Stimulated activated CD8-positive, alpha-beta memory T cell treated with anti-CD3 and anti-CD28 coated beads, Interleukin-12 subunit alpha, Interleukin-12 subunit beta, amount 100 ng/mL, for 24 hours (primary cell): ENCODE data around the gene FXYD6.

ENCODE experiments used
- DNase-seq: peaks from one replicate; pipeline ENCODE4 v3.0.0-alpha.2; 2020; ENCODE audit errors: extremely low read depth

Gene FXYD6

DNA sequence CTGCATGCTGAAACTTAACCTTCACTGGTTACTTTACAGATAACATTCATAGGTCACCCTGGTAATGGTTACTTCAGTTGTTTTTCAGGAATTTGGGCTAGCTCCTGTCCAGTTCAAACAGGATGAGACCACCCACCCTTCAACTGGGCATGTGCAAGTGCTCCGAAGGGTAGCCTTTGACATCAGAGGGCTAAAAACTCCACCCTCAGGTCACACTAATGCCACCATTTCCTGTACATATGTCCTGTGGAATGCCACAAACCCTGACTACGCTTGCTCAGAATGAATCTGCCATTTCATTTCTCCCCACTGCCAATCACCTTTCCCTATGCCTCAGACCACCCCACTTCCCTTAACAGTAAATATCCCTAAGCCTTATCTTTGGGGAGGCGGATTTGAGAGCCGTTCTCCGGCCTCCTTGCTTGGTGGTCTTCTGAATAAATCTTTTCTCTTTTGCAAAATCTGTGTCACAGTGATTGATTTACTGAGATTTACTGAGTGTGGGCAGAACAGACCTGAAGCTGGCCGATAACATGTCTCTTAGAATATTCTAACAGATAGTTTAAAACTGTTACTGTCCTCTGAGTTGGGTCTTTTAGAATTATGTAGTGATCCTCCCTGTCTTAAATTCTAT lies 26.6 kb downstream of the FXYD6 start:
- no peak for DNase-seq

DNA sequence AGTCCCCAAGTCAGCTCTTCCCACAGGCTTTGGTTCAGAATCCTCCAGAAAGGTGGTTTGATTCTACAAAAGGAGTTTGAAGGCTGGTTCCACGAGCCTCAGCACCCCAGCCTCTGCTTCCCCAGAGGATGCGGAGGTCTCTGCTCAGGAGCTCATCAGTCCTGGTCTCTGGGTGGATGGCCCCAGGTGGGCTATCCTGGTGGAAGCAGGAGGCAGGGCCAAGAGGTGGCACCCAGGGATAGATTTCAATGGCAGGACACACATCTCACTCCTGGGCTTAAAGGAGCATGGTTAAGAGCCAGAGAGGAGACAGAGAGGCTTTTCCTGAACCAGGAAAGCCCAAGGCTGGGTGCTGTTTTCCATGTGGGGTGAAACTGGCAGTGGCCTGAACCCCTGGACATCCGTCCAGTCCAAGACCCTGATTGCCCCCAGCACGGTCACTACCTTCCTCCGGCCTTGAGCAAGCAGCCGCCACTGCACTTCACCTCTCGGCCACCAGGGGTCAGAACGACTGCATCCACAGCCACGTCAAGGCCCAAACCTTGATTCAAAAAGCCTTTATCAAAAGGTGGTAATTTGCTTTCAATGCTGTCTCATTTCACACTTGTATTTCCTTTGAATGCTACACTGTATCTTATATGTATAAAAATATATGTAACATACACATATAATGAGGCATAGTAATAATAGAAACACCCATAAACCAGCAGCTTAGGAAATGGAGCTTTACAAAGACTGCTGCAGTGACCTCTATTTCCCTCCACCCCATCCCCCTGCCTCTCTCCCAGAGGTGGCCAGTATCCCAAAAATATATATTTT lies 32.6 kb downstream of the FXYD6 start:
- peak; percentile 47 for DNase-seq

DNA sequence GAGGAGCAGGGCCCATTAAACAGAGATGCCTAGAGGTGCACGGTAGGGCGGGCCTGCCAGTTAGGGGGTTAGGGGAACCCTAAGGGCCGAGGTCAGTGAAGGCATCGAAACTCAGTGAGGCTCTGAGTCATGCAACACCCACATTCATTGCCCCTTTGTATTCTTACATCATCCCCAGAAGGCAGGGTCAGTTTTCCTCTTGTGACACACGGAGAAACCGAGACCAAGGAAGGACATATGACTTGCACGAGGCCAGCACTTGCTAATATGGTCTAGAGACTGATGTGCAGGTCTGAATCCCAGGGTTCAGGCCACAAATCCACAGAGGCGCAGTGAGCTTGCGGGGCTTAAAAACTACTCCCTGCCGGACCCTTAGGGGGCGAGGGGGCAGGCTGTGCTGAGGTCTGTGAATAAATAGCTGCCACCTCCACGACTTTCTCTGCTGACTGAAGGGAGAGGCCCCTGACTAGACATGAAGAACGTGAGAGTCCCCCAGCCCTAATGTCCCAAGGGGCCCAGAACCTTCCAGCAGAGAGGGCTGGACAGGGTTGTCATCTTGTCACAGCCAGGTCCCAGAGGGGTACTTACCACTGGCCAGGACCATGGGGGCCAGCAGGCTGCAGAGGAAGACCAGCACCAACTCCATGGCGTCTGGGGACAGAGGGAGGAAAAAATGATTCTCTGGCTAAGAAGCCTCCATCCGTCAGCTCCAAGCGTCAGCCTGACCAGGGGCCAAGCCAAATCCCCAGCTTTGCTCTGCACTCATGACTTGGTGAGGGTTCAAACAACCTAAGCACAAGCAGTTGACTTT lies 34.1 kb downstream of the FXYD6 start:
- DNase-seq, result no peak

DNA sequence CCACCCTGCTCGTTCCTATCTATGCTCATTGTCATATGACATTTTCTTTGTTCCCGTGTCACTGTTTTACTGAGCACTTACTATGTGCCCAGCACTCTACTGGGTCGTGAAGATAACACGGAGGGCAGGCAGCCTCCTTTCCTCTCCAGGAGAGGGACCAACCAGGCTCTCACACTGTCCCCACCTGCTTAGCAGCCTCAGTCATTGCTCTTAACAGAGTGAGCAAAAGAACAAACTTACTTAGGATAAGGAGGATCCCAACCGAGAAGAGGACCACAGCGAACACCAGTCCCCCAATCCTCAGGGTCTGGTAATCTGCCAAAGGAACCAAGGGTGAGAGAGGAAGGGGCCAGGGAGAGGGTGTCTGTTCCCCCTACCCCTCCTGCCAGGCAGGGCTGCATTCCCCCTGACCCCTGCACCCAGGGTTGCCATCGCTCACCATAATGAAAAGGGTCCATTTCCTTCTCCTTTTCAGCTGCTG lies 34.9 kb downstream of the FXYD6 start:
- no peak for DNase-seq

DNA sequence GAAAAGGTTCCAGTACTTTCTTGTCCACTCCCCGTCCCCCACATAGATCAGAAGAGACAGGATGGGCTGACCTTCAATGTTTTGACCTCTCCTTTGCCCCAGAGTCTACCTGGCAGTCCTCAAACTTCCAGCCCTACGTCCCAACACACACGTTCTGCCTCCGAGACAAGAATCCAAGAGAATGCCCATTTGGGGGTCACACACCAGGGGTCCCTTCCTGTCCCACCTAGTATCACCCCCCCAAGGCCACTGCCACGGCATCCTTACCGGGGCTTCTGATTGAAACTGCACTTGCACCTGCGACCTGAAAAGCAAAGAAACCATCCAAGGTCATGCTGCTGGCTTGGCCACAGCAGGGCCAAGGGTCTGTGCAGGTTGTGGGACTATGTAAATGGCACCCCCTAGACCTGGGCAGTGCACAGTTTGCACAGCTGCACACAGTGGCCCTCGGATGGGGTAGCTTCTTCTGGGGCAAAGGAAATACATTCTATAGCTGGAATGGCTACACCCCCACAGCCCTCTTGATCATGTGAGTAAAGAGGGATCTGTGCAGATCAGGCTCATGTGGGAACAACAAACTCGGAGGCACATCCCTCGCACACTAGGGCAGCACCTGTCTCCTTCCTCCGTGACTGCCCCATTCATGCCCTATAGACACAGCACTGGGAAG lies 35.4 kb downstream of the FXYD6 start:
- no peak for DNase-seq

DNA sequence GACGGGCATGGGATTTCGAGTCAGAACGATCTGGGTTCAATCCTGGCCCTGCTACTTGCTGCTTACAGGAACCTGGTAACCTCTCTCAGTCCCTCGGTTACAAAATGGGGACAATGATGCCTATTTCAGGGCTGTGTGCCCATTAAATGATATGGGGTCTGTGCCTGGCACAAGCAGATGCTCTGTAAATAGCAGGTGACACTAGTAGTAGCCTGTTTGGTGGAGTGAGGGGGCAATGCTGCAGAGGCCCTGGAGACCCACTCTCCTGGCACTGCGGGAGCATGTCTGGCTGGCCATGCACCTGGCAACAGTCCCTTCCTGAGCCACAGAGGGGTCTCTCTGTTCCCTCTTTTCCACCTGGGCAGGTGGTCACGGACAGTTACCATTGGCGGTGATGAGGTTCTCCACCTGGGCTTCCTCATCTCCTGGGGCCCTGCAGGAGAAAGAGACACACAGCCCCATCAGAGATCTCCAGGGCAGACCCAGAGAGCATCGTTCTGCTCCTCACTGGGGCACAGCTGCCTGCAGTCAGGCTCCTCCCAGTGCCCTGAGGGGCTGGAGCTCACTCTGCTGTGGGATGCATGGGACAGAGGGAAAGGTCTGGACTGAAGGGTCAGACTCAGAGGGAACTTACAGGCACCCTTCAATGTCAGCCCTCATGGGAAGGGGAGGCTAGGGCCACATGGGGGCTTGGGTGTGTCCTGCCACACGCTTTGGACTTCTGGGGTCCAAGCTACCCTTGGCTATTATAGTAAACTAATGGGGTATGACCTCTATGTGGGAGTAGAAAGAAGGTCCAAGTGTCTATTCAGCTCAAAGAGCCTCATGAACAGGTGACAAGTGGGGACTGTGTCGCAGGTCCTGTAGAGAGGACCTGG lies 36.3 kb downstream of the FXYD6 start:
- no peak for DNase-seq

DNA sequence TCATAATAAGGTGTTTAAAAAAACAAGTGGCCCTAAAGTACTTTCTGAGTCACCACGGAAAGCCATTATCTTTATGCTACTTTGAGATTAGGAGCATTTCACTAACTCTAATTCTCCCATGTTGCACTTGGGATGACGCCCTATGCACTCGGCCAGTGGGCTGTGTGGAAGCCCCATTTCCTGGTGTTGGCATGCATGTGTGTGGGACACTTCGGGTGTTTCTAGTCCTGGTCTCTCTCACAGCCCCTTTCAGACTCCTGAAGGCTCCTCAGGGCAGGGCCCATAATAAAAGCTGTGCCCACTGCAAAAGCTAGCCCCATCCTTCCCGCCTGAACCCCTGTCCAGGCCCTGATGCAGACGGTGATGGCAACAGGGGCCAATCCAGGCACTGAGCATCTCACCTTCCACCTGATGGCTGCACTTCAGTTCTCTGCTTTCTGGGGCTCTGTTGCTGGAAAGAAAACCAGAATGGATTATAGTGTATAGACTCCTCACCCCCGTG lies 37.0 kb downstream of the FXYD6 start:
- no peak for DNase-seq

DNA sequence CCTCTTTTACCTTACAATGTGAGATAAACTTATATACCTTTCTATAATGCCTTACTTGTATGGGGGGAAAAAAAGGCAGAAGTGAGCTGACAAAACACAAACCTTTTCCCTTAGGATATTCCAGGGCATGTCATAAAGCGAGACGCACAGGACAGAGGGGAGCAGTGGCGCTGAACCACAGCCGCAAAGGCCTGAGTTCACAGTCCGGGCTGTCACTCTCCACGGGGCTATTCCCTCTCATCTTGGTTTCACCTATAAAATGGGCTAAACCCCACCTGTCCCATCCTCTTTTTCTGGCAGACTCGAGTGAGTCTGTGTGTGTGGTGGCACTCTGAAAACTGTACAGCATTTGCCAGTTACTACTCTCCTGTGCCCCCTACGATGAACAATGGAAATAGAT lies 37.6 kb downstream of the FXYD6 start:
- DNase-seq, result no peak

DNA sequence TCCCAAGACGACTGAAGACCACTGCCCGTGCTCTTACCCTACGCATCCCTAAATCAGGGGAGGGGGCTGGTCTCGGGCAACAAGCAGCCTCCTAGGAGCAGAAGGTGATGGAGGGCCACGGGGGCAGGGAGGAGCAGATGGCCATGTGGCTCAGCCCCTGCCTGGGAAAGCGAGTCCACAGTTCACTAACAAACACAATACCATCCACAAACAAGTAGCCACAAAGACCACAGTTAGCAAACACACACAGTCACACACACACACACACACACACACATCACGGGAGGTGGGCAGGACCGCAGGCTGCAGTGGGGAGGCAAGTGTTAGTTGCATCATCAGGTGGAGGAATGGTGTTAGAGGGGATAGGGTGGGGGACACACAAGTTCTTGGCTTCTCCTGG lies 38.7 kb downstream of the FXYD6 start:
- DNase-seq, result no peak

DNA sequence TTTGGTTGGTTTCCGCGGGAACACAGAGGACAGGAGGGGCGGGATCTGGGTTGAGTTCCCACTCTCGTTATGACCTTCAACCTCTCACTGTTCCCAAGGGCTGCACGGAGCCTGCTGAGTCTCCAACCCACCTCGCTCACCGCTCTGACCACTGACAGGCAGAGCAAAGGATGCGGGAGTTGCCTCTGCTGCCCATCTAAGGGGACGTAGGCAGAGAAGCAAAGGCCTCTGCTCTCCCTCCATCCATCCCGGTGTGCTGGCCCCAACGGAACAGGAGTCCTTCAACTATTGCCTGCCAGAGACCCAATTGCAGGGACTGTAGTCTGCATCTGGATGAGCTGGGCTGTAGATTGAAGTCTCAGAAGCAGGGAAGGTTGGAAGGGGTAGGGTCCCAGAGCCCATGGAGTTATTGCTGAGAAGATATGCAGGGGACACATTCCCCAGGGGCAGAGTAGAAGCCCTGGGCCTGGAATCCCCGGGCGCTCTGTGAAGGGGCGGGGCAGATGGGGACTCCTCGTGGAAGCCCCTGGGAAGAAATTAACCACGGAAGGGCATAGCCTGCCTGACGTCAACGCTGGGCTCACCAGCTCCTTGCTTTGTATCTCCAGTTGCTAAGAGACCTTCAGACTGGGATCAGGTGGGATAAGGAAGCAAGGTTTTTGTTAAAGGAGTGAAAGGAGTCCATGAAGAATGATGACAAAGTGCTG lies 39.2 kb downstream of the FXYD6 start:
- no peak for DNase-seq

DNA sequence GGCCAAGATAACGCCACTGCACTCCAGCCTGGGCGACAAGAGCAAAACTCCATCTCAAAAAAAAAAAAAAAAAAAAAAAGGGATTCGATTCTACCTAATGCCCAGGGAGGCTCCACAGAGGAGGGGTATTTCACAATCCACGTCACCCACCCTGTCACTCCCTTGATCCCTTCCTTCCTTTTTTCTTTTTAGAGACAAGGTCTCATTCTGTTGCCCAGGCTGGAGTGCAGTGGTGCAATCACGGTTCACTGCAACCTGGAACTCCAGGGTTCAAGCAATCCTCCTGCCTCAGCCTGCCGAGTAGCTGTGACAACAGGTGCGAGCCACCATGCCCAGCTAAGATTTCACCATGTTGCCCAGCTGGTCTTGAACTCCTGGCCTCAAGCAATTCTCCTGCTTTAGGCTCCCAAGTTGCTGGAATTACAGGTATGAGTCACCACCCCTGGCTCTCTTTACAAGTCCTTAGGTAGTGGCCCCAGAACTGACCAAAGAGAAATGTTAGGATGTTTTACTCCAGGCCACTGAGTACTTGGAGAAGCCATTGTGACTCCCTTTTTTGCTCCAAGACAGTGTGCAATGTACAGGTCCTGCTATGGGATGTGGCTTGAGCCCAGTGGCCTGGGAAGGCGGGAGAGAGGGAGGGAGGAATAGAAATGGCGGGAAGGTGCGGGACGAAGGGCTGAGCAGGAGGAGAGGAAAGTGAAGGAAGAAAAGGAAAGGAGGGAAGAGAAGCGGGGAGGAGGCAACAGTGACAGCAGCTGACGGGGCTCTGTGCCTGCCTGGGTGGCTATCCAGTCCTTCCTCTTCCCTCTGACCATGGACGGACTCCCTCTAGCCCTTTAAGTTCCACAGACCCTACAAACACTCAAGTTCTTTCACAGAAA lies 40.1 kb downstream of the FXYD6 start:
- DNase-seq, result no peak

DNA sequence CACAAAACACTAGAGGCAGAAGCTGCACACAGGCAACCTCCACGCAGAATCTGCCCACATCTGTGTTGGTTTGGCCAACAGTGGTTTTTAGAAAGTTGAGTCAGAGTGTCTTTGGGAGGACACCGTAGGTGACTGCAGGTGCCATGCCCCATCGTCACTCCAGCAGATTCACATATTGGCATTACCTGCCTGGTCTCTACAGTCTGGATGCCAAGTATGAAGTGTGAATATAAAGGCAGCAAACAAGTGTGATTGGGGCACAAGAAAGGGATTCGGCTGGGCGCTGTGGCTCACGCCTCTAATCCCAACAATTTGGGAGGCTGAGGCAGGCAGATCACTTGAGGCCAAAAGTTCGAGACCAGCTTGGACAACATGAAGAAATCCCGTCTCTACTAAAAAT lies 40.9 kb downstream of the FXYD6 start:
- no peak for DNase-seq

DNA sequence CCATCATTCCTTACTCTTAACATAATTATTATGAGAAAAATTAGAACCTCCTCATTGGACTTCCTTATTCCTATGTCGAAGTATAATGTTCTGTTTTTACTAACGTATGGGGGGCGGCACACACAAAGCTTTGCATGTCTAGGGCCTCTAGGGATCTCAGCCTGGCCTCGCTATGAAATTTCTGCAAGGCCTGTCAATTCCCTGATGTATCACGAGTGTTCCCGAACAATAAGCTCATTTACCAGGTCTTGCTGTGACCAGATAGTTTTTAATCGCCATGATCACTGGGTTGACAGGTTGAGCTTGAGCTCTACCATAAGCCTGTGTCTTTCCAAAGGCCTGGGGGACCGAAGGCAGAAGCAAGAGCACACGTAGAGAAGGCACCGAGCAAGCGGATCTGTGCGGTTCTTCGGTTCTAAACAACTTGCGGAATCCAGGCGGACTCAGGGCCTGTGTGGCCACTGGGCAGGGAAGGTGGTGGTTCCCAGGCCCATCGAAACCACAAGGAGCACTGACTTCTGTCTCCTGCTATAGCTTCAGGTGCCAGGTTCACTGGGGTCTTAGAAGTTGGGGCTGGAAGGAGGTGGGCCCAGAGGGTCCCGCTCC lies 41.5 kb downstream of the FXYD6 start:
- DNase-seq, result no peak

DNA sequence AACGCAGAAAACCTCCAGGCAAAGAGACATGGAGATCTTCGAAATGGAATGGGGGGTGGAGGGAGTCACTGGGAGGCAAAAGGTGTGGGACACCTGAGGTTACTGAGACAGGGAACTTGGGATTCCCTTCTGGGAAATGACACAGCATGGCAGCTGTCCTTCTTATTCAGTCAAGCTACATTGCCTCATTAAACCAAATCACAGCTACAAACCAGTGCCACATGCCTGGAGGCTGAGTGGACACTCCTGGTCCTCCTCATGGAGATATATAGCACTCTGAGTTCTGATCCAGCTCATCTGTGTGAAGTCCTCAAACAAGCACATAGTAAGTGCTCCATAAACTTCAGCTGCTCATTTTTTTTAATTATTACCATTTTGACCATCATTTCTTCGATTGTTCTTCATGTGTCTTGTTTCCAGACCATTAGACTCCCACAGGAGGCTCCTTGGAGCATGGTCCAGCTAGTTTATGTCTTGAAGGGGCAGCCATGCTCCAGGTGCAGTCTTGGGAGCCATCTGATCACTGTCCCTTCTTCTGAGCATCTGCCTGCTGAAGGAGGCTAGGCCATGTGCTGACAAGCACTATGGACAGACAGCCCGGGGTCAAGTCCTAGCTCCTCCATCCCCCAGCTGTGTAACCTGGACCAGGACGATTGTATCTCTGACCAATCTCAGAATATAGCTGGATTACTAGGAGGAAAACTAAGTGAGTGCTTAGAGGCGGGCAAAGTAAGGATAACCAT lies 42.2 kb downstream of the FXYD6 start:
- no peak for DNase-seq

DNA sequence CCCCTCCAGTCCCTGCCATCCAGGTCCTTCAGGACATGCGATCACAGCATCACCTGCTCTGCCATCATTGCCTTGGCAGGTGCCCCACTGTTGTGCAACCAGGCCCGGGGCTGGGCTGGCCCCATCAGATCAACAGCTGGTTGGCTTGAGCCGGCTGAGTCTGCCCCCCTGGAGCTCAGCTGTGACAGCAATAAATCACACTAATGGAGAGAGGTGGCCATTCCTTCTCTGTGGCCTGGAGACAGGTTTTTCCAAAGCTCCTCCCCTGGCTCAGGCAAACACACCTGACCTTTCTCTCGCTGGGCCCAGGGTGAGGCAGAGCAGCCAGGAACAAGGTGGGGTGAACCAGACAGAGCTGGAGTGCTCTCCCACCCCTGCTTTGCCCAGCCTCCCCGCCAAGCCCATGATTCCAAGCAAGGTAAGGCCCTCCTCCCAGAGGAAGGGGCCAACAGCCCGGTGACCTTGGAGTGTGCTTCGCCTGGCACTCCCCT lies 43.0 kb downstream of the FXYD6 start:
- DNase-seq, result no peak

DNA sequence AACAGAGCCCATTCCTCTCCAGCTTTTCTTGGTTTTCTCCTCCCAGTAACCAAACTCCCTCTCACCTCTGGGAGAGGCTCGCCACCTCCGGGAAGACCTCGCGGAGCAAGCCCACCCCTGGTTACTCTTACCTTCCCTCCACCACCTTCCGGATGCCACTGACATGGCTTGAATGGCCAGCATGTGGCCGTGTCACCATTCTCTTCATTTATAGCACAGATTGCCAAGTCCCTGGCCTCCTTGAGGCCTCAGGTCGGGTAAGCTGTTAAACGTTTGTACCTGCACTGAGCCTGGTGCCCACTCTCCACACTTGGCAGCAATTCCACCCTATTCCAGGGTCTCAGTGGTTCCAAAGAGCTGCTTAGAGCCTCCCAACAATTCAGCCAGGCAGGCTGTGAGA lies 43.9 kb downstream of the FXYD6 start:
- DNase-seq, result no peak

DNA sequence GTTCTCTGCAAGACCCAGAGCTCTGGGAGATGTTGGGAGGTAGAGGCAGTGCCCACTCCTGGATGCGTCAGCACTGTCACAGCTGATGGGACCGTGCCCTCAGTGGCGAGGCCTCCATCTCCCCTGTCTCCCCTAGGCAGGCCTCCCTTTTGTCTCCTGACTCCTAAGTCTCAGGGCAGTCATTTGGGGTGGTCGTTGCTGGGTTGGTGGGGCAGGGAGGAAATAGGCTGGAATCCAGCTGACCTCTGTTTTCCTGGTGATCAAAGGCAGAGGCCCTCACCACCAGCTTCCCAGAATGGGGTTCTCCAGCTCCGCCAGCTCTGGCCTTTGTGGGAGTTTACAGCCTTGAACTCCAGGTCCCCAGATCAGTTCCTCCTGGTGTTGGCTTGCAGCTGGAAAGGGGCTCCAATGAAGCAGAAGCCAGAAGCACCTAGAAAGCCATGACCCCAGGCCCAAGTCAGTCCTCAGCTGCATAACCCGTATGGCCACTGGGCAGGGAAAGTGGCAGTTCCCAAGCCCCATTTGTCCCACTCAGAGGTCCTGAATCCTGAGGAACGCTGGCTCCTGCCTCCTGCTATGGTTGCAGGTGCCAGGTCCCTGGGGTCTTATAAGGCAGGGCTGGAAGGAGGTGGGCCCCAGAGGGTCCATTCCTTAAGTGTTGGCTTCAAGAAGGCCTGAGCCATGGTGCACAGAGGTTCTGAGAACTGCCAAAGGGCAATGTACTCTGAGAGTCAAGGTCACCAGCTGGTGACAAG lies 44.6 kb downstream of the FXYD6 start:
- no peak for DNase-seq
